Lower leg skin (tissue), 3 donors: ENCODE data around the gene SBK2.

Experiments used
- CTCF ChIP-seq, 3 donors: fragments of 450-650 bp; IDR thresholded peaks; one replicate each; pipeline ENCODE4 v1.5.1; 2016; ENCODE audit warnings: antibody characterized with exemption in 3 of 3, mild to moderate bottlenecking in 3 of 3, moderate library complexity in 2 of 3
- POLR2A ChIP-seq, 2 donors: fragments of 450-650 bp; IDR thresholded peaks; one replicate each; pipeline ENCODE4 v1.6.1; 2016 to 2017; ENCODE audit warnings: antibody characterized with exemption in 2 of 2, mild to moderate bottlenecking in 1 of 2, moderate library complexity in 1 of 2

GRCh38 chr19:55550321-55550650 lies 13.4 kb upstream of the SBK2 start:
- no peak for TF ChIP-seq CTCF (IDR thresholded peaks at IDR 0.05)
- no peak for TF ChIP-seq POLR2A (IDR thresholded peaks at IDR 0.05)
